Adrenal gland (tissue), 5 donors: ENCODE results near the gene PPM1D.

ENCODE experiments used
- CTCF ChIP-seq, 6 experiments: fragments of 450-650 bp in 4 of 6; fragments of 200-600 bp in 2 of 6; sonication (generic) in 1 of 6; IDR thresholded peaks; 1 replicate in 5 of 6; 2 replicates in 1 of 6; pipeline versions ENCODE4 v1.5.1 to v1.8.0; 2016 to 2021; ENCODE audit warnings: antibody characterized with exemption in 6 of 6, mild to moderate bottlenecking in 2 of 6, moderate library complexity in 1 of 6
- POLR2A ChIP-seq, 2 donors: fragments of 450-650 bp; IDR thresholded peaks; one replicate each; pipeline ENCODE4 v1.6.1; 2017; ENCODE audit warnings: antibody characterized with exemption in 2 of 2, mild to moderate bottlenecking in 2 of 2, moderate library complexity in 1 of 2
- donor health status: DM: no; HTN: no; CAD: no.

DNA sequence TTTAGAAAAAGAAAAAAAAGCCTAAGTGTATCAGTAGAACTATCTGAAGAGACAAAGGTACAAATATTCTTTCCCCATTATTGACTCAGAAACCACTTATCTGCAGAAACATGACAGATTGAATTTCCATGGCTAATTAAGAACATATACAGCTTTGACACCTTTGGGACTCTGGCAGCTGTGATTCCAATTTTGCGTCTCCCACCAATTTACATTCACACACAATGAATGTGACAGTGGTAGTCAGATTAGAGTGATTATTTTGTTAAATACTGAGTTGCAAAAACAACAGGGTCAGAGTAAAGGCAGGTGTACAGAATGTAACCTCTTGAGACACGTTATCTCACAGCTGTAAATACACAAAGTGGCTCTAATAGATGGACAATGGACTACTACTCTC lies 5.3 kb upstream of the PPM1D start:
- no peak for TF ChIP-seq CTCF (IDR thresholded peaks at IDR 0.05)
- TF ChIP-seq POLR2A (IDR thresholded peaks at IDR 0.05) = no peak
